ENCODE data around the gene RPS2.
A peak's percentile ranks its signal among the peaks of the same experiment; 100 is the strongest.
"Not testable (repeated sequence)": the region's sequence is repeated elsewhere in the genome, so short reads cannot be mapped to it uniquely, and the experiment has no call there.

Gene RPS2

DNA sequence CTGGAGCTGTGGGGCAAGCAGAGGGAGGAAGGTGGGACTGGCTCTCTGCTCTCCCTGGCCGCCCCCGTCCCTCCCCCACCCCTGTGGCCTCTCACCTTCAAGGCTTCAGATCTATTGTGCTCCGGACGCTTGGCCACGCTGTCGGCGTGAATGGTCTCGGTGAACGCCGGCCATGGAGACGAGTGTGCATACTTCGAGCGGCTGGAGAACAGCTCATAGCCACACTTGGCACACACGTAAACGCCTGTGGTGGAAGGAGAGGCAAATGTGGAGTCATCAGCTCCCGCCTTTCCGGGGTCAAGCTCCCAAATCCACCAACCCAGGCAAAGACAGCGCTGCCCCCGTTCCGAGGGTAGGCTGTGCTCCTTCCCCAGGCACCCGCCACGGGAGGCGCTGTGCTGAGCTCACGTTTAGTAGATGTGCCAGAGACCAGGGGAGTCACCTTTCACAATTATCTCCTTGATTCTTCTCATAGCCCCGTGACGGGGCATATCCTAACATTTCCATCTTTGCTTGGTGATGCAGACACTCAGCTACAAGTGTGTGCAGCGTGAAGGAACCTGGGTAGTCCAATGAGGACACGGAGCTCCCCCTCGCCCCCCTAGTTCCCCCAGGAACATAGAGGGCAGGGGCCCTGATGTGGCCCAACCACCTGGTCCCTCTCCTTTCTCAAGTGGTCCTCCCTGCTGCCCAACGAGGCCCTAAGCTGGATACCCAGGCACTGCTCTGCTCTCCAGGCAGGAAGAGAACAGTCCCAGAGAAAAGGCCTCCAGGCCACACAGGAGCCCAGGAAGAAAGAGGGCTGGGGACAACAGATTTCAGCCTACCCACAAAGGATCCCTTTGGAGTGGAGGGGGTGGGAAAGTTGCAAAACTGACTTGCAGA is 23.2 kb downstream of the RPS2 start:
- DNase-seq (ENCODE audit: low spot score): no peak

GRCh38 chr16:1940273-1941161 is 24.1 kb downstream of the RPS2 start:
- no peak for DNase-seq (ENCODE audit: low spot score)

- not testable (repeated sequence) for DNase-seq (ENCODE audit: low spot score)
Observed at GRCh38 chr16:1939833-1940232, 24.8 kb downstream of the RPS2 start.

DNA sequence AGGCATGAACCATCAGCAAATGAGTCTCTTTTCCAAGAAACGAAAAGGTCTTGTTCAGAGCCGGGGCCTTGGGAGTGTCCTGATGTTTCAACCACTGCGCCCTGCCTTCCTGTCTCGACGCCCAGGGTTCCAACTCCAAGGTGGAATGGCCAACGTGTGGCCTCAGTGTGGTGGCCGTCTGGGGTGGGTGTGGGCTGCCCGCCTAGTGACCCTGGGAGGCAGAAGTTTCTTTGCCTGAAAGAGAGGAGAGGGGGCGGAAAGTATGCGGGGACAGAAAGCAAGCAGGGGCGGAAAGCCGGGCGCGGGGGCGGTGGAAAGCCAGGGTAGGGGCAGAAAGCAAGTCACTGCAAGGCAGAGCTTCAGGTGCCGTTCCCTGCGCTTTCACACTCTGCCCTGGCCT is 25.7 kb downstream of the RPS2 start:
- no peak for DNase-seq (ENCODE audit: low spot score)

GRCh38 chr16:1938316-1938715 is 26.3 kb downstream of the RPS2 start:
- DNase-seq (ENCODE audit: low spot score): no peak

GRCh38 chr16:1936945-1937479 is 27.6 kb downstream of the RPS2 start:
- DNase-seq (ENCODE audit: low spot score): no peak

DNA sequence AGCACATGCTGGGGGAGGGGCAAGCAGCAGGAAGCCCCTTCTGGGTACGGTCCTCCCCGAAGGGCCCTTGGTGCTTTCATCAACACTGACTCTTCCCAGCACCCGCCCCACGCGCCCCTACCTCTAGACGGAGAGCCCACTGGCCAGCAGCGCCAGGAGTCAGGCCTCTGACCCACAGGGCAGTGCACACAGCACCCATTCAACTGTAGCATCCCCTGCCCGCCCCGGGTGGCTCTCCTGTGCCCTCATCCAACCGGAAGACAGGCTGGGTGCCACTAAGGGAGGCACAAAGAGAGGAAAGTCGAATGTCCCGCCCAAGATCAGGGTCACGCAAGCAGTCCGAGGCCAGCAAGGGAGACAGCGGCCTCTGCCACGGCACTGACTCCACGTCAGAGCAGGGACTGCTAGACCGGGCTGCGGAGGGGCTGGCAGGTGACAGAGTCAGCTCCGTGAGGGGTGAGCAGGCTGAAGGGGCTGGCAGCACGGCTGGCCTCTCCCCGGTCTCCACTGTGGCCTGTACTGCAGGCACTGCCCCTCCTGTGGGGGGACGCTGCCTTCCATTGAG is 31.4 kb downstream of the RPS2 start:
- DNase-seq (ENCODE audit: low spot score): no peak

GRCh38 chr16:1932050-1933028 is 32.3 kb downstream of the RPS2 start:
- DNase-seq (ENCODE audit: low spot score): no peak

- DNase-seq (ENCODE audit: low spot score): no peak
Observed at GRCh38 chr16:1930338-1930720, 34.3 kb downstream of the RPS2 start.

DNA sequence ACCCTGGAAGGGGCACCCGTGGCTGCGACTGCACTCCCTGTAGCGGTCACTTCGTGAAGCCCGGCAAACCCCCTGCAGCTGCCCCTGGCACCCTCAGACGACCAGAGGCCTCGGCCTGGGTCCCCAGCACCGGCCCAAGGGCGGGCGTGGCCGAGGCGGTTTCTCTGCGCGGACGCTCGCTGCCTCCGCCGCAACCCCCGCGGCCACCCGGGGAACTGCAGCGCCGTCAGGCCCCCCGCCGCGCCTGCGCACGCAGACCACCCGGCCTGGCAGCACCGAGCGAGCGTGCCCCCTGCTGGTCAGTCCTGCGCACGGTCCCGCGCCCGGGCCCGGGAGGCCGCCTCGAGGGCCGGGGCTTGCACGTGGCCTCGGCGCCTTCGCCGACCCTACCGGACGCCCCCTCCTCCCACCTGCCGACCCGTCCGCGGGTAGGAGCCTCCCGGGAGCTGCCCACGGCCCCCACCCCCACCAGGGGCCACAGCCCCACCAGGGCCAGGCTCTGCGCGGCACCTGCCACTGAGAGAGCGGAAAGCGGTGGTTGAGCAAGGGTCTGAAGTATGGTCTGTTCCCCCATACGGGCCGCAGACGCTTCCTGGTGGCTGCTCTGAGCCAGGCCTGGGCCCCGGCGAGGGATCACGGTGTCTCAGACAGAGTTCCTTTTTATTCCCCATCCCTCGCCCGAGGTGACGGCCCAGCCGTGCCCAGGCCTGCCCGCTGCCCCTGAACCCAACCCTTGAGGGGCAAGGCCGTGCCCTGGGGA is 34.9 kb downstream of the RPS2 start:
- DNase-seq (ENCODE audit: low spot score): peak; percentile 95

DNA sequence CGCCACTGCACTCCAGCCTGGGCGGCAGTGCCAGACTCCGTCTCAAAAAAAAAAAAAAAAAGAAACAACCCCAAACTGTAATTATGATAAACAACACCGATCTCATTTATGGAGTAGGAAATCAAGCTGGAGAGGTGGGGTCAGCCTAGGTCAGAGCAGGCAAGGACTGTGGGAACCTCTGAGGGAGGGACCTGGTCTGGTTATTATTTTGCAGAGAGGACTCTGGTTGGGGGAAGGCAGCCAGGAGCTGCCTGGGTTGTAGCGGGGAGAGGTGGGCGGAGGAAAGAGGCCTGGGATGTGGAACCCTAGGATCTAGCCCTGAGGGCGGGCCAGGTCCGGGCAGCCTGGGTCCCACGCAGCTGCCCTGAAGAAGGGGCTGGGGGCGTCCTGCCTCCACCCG is 35.5 kb downstream of the RPS2 start:
- no peak for DNase-seq (ENCODE audit: low spot score)

GRCh38 chr16:1926271-1926670 is 38.4 kb downstream of the RPS2 start:
- DNase-seq (ENCODE audit: low spot score): no peak

- no peak for DNase-seq (ENCODE audit: low spot score)
Observed at GRCh38 chr16:1924095-1924494, 40.5 kb downstream of the RPS2 start.

- no peak for DNase-seq (ENCODE audit: low spot score)
Observed at GRCh38 chr16:1923299-1924034, 41.2 kb downstream of the RPS2 start.

- no peak for DNase-seq (ENCODE audit: low spot score)
Observed at GRCh38 chr16:1922357-1922756, 42.3 kb downstream of the RPS2 start.

GRCh38 chr16:1920727-1921171 is 43.9 kb downstream of the RPS2 start:
- DNase-seq (ENCODE audit: low spot score): no peak

GRCh38 chr16:1920122-1920521 is 44.5 kb downstream of the RPS2 start:
- not testable (repeated sequence) for DNase-seq (ENCODE audit: low spot score)

- DNase-seq (ENCODE audit: low spot score): no peak
Observed at GRCh38 chr16:1919327-1919998, 45.2 kb downstream of the RPS2 start.

All from left forelimb (tissue), 1 donor.